HG03575 (cell line): Measurements from ENCODE around the gene ARHGAP26.

Experiments used
- ATAC-seq: cut with Tn5 transposase; IDR thresholded peaks from one replicate; pipeline ENCODE4 v1.9.1; 2021; ENCODE audit not compliant: unreplicated experiment, insufficient number of reproducible peaks, low FRiP score; ENCODE audit errors: extremely low read depth

The ARHGAP26 gene

DNA sequence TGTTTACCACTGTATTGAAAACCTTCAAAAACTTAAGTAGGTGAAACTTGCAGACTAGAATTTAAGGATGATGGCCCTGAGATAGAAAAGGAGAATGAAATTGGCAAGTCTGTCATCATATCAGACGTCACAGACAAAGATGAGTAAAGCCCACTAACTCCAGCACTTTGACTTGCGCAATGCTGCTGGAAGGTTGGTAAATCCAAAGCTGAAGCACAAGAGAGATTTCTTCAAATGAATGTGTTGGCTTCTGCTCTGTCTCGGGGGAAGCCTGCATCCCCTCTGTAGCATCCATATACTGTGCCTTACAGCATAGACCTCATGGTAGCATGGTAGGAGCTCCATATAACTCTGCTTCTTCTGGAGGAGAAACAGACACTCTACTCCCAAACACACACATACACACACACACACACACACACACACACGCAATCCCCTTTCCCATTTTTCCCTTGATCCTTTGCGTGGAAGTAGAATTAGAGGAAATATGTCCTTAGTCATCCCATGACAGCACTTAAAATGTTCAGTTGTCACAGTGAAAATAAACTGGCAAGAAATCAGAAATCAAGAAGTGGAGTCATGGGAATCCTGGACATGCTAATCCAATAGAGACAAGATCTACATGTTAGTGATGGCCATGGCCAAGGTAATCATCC, 391.8 kb downstream of the ARHGAP26 start:
- ATAC-seq: no peak

DNA sequence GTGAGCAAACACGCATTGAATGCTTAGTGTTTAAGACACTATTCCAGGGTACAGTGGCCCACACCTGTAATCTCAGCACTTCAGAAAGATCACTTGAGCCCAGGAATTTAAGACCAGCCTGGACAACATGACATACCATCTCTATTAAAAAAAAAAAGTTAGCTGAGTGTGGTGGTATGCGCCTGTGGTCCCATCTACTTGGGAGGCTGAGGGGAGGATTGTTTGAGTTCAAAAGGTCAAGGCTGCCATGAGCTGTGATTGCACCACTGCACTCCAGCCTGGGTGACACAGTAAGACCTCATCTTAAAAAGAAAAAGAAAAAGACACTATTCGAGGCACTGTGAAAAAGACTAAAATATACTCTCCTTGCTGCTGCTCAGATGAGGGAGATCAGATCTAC, 392.6 kb downstream of the ARHGAP26 start:
- no peak for ATAC-seq

GRCh38 chr5:143164557-143164956, 394.4 kb downstream of the ARHGAP26 start:
- ATAC-seq: no peak

DNA sequence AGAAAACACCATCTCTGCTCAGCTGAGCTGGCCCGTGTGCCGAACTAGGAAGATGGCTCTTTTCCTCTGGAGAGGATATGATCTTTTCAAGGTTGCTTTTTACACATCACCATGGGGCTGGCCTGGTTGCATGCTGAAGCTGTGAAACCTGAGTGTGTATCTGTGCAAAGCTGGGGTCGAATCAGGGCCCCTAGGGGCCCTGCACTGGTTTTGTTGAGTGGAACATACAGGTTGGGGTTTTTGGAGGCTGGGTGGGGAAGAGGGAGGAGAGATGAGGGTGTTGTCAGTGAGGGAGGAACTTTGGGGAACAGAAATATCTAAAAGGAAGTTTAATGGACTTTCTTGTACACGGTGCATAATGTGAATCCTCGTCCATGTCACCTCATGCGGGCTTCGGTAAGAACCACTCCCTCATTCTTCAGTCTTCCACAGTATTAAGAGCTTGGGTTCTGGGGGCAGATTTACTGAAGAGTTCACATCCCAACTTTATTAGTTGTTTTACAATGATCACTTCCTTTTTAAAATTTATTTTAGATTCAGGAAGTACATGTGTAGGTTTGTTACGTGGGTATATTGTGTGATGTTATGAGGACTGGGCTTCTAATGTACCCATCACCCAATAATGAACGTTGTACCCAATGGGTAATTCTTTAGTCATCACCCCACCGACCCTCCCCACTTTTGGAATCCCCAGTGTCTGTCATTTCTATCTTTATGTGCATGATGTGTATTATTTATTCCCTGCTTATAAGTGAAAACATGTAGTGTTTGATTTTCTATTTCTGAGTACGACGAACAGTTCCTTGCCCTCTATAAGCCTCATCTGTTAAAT, 395.1 kb downstream of the ARHGAP26 start:
- ATAC-seq: no peak

DNA sequence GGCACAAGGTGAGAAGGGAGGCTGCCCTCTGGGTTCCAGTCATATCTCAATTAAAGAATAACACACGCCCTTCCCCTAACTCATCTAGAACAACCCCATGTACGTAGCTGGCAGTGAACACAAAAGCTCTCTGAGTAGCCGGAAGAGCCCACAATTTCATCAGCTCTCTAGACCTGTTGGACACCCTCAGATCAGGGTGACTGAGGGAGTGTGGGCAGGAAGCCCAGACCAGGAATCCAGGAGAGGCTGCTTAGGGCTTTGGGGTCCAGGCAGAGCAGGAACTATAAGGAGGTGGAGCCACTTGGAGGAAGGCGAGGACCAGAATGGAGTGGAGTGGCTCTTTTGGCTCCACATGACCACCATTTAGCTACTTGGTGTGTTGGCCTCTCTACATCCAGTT, 395.9 kb downstream of the ARHGAP26 start:
- no peak for ATAC-seq

DNA sequence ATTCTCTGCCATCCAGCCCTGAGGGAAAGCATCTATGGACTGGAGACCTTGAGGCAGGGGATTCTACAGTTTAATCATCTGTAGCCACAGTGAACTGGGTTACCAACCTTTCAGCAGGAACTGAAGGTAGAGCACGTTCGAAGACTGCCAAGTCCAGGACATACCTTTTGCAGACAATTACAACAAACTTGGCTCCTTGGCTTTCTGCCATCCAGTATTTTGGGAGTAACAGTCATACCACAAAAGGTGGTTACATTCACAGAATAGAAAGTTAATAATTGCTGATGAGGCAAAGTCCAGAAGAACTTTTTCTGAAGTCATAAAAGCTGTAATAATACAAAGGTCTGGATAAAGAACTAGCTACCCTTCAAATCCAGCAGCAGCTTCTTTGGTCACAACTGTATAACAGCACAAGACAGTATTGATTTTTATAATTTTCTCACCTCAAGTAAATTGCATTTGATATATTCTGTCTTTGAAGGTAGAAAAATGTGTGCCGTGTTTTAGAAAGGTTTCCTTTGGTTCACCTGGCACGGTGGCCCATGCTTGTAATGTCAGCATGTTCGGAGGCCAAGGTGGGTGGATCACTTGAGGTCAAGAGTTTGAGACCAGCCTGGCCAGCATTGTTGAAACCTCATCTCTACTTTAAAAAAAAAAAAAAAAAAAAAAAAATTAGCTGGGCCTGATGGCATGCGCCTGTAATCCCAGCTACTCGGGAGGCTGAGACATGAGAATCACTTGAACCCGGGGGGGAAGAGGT, 396.7 kb downstream of the ARHGAP26 start:
- ATAC-seq: no peak

DNA sequence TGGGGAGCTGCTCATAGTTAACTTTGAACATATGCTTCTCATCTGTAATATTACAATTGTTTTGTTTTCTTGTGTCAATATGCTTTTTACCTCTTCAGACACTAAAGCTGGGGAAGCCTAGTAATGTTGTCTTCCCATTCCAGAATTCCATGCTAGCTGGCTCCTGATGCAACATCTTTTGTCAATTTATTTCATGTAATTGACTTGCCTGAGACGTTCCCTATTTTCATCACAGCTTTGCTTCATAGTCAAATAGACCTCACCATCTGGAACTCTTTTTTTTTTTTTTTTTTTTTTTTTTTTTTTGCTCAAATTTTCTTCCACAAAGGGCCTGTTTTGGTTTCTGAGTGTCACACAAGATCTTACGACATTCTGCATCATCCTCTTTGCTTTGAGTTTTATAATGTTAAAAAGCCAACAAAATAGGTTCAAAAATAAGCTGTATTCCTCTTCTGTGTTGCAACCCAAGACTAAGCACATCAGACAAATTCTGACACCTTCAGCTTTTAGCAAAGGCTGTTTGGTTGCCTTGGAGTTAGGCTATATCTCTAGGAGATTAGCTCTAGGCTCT, 398.1 kb downstream of the ARHGAP26 start:
- ATAC-seq: no peak

- no peak for ATAC-seq
Measured at GRCh38 chr5:143168921-143169810, 399.0 kb downstream of the ARHGAP26 start.

DNA sequence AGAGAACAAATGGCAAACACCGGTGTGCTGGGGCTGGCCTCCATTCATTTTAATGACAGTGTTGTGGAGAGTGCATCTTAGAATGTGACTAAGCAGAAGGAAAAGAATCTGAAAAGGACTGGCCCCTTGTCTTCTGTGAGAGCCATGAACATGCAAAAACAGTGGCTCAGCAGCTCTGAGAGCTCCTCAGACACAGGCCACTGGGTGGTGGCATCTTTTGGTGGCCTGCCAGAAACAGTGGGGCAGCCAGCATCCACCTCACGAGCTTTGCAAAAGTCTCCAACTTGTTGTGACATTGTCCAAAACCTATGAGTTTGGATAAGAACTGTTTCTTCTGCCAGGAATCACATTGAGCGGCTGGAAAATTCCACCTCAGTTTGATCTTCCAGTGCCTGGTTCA, 399.9 kb downstream of the ARHGAP26 start:
- no peak for ATAC-seq

DNA sequence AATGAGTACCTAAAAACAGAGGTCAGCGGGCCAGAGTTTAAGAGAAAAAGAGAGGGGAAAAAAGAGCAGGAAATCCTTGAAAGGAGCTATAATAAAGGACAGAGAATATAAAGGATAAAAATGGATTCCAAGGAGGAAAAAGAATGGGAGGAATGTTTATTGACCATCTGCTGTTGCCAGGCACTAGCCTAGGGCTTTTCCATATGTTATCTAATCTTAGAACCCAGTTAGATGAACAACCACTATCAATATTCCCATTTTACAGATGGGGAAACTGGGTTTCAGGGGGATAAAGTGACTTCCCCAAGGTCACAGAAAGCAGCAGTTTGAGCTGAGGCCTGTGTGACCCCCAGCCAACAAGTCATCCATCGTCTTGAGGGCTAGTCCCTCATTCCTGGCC, 400.8 kb downstream of the ARHGAP26 start:
- ATAC-seq: no peak

DNA sequence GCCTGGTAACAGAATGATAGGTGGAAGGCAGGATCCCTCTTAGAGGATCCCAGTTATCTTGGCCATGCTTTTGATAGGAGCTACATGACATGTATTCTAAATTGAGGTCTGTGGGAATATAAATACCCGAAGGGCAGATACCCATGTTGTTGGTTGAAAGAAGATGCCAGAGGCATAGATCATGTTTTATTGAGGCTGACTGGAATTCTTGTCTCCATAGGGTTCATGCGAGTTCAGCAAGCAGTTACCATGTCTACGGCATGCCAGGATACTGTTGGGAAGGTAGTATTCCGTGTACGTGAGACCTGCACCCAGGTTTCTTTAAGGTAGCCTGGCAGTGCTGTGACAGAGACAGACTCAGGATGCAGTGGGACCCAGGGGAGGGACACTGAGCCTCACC, 402.6 kb downstream of the ARHGAP26 start:
- ATAC-seq: no peak

DNA sequence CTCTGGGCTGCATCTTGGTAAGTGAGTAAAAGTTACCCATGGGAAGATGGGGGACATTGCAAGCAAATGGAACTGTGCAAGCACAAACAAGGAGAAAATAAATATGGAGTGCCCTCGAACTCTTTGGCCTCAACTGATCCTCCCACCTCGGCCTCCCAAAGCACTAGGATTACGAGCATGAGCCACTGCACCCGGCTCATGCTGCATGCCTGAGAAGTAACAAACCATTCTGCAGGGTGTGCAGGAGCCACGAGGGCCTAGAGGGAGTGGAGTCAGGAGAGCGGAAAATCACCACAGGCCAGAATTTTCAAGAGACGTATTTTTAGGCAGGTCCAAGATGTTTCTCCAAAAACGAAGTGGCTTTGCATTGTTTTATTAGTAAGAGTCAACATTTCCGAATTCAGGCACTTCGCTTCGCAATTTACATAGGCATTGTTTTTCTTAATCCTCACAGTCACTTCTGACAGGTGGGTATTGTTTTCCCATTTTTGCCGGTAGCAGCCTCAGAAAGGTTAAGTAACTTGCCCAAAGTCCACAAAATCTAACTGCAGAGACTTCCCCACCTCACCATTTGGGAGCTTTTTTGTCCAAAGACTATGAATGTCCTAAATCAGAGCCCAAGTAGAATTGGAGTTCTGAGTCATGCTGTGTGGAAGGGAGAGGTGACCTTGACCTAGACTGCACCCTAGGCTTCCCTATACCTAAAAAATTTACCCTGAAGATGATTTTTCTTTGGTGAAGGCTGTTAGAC, 403.1 kb downstream of the ARHGAP26 start:
- ATAC-seq: no peak

DNA sequence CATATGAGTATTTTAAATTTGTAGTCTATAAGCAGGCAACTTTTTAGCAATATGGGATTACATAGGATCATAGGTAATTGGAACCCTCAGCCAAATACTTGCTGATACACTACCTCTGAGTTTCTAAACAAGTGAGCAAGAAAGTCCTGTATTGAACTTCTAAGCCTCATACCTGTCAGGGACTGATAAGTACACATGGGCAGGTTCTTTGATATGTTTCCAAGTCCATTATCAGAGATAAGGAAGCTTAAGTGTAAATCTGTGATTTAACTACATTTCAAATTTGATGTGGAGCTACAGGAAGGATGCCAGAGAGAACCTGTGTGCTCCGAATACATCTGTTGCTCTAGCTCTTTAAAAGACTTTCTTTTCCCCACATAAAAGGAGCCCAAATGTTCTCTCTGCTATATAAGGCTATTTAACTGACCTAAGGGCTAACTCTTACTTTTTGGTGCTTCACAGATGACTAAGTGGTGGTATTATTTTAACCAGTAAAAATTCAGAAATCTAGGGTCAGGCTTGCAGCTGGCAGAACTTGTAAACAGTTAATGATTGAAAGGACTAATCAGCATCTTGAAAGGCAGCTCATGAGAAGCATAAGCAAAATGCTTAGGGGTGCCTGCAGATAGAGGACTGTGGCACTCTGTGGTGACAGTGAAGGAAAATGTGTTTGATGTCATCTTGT, 404.7 kb downstream of the ARHGAP26 start:
- ATAC-seq: peak; percentile 85

DNA sequence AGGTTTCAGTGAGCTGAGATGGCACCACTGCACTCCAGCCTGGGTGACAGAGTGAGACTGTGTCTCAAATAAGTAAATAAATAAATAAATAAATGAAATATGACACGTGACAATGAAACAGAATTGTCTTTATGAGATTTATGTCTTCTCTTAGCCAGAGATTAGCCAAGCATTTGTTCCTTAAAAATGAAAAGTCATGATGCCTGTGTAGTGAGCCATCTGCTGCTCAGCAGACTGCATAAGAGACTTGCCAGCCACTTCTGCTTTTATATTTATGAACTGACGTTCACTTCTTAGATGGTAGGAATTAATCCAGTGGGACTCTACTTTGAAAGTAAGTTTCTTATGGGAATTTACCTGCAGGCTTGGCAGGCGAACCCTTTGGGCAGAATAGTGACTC, 405.9 kb downstream of the ARHGAP26 start:
- no peak for ATAC-seq

DNA sequence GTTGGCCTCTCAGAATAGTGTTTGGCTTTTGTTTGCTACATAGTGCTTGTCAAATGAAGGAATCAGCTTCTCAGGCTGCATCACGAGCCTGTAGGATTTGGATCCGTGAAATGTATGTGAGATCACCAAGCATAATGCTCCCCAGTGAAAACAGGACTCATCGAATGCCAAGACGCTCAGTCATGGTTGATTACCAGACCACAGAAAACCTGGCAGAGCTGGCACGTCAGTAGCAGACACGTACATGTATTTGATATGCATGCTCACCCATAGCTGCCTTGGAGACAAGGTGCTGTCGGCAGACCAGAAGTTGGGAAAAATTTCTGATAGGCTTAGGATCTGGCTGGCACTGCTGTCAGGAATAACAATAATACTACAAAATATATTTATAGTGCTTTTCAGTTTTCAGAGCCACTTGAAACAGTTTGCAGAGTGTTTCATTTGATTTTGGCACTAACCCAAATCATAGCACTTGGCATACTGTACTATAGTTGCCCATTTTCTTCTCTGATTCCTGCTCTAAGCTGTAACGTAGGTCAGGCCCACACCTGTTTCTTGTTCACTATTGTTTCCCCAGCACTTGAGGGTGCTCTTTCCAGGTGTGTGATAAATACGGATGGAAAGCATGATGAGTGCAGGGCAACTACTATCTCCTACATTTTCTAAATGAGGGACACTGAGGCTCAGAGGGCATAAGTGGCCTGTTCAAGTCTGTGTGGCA, 407.2 kb downstream of the ARHGAP26 start:
- no peak for ATAC-seq

DNA sequence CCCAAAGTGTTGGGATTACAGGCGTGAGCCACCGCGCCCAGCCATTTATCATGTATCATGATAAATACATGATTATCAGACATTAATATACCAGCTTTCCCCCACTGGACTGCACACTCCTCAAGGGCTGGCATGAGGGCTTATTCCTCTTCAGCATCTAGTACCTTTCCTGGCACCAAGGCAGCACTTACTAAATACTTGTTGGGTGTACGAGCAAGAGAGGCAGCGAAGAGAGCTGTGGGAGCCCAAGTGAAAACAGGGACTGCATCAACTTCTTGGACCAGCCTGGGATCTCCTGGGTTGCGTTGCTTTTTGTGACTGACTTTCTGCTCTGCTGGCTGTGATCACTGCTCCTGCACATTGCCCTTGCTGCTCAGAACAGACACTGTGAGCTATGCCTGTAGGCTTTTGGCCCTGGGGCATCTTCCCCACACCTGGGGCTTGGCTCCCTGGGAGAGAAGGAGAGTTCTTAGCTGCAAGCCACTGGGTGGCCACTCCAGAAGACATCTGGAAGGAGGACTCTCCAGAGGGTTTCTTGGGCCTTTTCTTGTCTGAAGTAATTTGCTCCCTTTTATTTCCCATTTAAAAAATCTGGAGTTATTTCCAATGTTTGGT, 409.1 kb downstream of the ARHGAP26 start:
- no peak for ATAC-seq
